GM21825 (cell line): ENCODE data around the gene RASGRP2.

Source experiments
- ATAC-seq: cut with Tn5 transposase; IDR thresholded peaks from one replicate; pipeline ENCODE4 v1.9.1; 2021; ENCODE audit warnings: mild to moderate bottlenecking, moderate library complexity; ENCODE audit not compliant: unreplicated experiment

RASGRP2 gene

GRCh38 chr11:64720640-64721358 lies 23.1 kb downstream of the RASGRP2 start:
- no peak for ATAC-seq

GRCh38 chr11:64720167-64720566 lies 23.8 kb downstream of the RASGRP2 start:
- no peak for ATAC-seq

GRCh38 chr11:64719406-64719805 lies 24.5 kb downstream of the RASGRP2 start:
- no peak for ATAC-seq

- ATAC-seq, result no peak
Observed at GRCh38 chr11:64718780-64719124, 25.2 kb downstream of the RASGRP2 start.

GRCh38 chr11:64718084-64718779 lies 25.7 kb downstream of the RASGRP2 start:
- ATAC-seq, result no peak

GRCh38 chr11:64717268-64717578 lies 26.7 kb downstream of the RASGRP2 start:
- no peak for ATAC-seq

- ATAC-seq, result no peak
Observed at GRCh38 chr11:64716473-64717267, 27.3 kb downstream of the RASGRP2 start.

GRCh38 chr11:64715756-64716472 lies 28.0 kb downstream of the RASGRP2 start:
- ATAC-seq, result no peak

- no peak for ATAC-seq
Observed at GRCh38 chr11:64715110-64715509, 28.8 kb downstream of the RASGRP2 start.

- no peak for ATAC-seq
Observed at GRCh38 chr11:64714666-64715065, 29.3 kb downstream of the RASGRP2 start.

GRCh38 chr11:64713781-64714363 lies 30.1 kb downstream of the RASGRP2 start:
- ATAC-seq, result no peak

- ATAC-seq, result no peak
Observed at GRCh38 chr11:64713016-64713707, 30.8 kb downstream of the RASGRP2 start.

GRCh38 chr11:64712430-64713015 lies 31.4 kb downstream of the RASGRP2 start:
- no peak for ATAC-seq

- no peak for ATAC-seq
Observed at GRCh38 chr11:64711956-64712362, 32.0 kb downstream of the RASGRP2 start.

- ATAC-seq, result no peak
Observed at GRCh38 chr11:64711138-64711955, 32.6 kb downstream of the RASGRP2 start.

- no peak for ATAC-seq
Observed at GRCh38 chr11:64710418-64711137, 33.4 kb downstream of the RASGRP2 start.

- ATAC-seq, result no peak
Observed at GRCh38 chr11:64705501-64705900, 38.4 kb downstream of the RASGRP2 start.

GRCh38 chr11:64703048-64703447 lies 40.9 kb downstream of the RASGRP2 start:
- ATAC-seq, result no peak
